ENCODE measurements around the gene HOMER1.

GRCh38 chr5:79513704-79514390, at the start of gene HOMER1:
- TF ChIP-seq POLR2A (IDR thresholded peaks at IDR 0.05; ENCODE audit: extremely low read depth, insufficient read length) (peak; percentile 52), MAX (IDR thresholded peaks at IDR 0.05; ENCODE audit: low read depth, low read length) (peak; percentile 67), CTCF (IDR thresholded peaks at IDR 0.05; ENCODE audit: low read depth, low read length) (no peak)
